NCI-H2171 (cell line): ENCODE measurements around the gene ANO8.
A peak's percentile ranks its signal among the peaks of the same experiment; 100 is the strongest.
"Not testable (repeated sequence)": the region's sequence is repeated elsewhere in the genome, so short reads cannot be mapped to it uniquely, and the experiment has no call there.

Experiments used
- DNase-seq: peaks from one replicate; lab custom pipeline; 2025; lab: John Stamatoyannopoulos, UW

The ANO8 gene

GRCh38 chr19:17309965-17310461 is 24.6 kb downstream of the ANO8 start:
- no peak for DNase-seq

GRCh38 chr19:17309198-17309964 is 25.3 kb downstream of the ANO8 start, which contains the start of gene DDA1:
DDA1 (plus strand) TSS chr19:17309563; CDS start chr19:17309655, 92 bp downstream.
- peak; percentile 99 for DNase-seq

- no peak for DNase-seq
Measured at GRCh38 chr19:17307876-17308377, 26.7 kb downstream of the ANO8 start.

- DNase-seq: no peak
Measured at GRCh38 chr19:17306285-17306714, 28.4 kb downstream of the ANO8 start.

GRCh38 chr19:17305517-17306284 is 29.0 kb downstream of the ANO8 start, which contains the start of gene MRPL34:
MRPL34 (plus strand) TSS chr19:17305872; CDS start chr19:17305893, 21 bp downstream.
- peak; percentile 100 for DNase-seq

GRCh38 chr19:17305216-17305516 is 29.5 kb downstream of the ANO8 start:
- no peak for DNase-seq

GRCh38 chr19:17304386-17305215 is 30.1 kb downstream of the ANO8 start:
- DNase-seq: no peak

GRCh38 chr19:17303940-17304267 is 30.8 kb downstream of the ANO8 start:
- no peak for DNase-seq

- peak; percentile 86 for DNase-seq
Measured at GRCh38 chr19:17303167-17303939, 31.3 kb downstream of the ANO8 start, which contains the start of gene ABHD8. ABHD8 (minus strand) TSS chr19:17303425; CDS start chr19:17301616, 1,809 bp downstream.

GRCh38 chr19:17302391-17303166 is 32.1 kb downstream of the ANO8 start:
- DNase-seq: no peak

- no peak for DNase-seq
Measured at GRCh38 chr19:17300992-17301619, 33.5 kb downstream of the ANO8 start.

- DNase-seq: no peak
Measured at GRCh38 chr19:17296976-17297375, 37.7 kb downstream of the ANO8 start.

- DNase-seq: no peak
Measured at GRCh38 chr19:17296273-17296672, 38.4 kb downstream of the ANO8 start.

- DNase-seq: not testable (repeated sequence)
Measured at GRCh38 chr19:17295551-17295950, 39.1 kb downstream of the ANO8 start.

GRCh38 chr19:17294051-17294891 is 40.4 kb downstream of the ANO8 start:
- no peak for DNase-seq

GRCh38 chr19:17293605-17294004 is 41.0 kb downstream of the ANO8 start:
- no peak for DNase-seq

- DNase-seq: no peak
Measured at GRCh38 chr19:17292301-17293074, 42.2 kb downstream of the ANO8 start.

- no peak for DNase-seq
Measured at GRCh38 chr19:17289489-17289888, 45.2 kb downstream of the ANO8 start.
